ENCODE results near the gene TMEM202. TPM values are rescaled to one million over a fixed set of nuclear protein-coding genes. Genes with fewer than 3 reads are reported as not detected.

The TMEM202 gene
- total RNA-seq = not detected
- not detected for polyA plus RNA-seq
- long read RNA-seq, donor 1 = 0 reads
- long read RNA-seq, donor 2 = 0 reads
- long read RNA-seq, donor 3 = 0 reads
- long read RNA-seq, donor 4 = 0 reads
- long read RNA-seq, donor 5 = 0 reads
- long read RNA-seq, donor 6 = 0 reads
- long read RNA-seq, donor 7 = 0 reads
- long read RNA-seq, donor 8 = 0 reads
- long read RNA-seq, donor 9 = 0 reads
- long read RNA-seq, donor 10 = 0 reads

GRCh38 chr15:72397796-72398588 lies at the start of gene TMEM202:
TSS of gene TMEM202 (plus strand) at chr15:72398305. CDS start at chr15:72398327, 22 bp downstream.
- WGBS, 5 donors = 68 to 78% (median 75%) methylated on average over 4 of the region's 4 CpGs
- intact Hi-C loops (cut with DNase I; ENCODE audit: low total_unique reads) = no loop called here
- H3K27ac ChIP-seq = no peak within 1 kb of the TSS

GRCh38 chr15:72353266-72353665 lies 44.8 kb upstream of the TMEM202 start:
- Histone ChIP-seq H3K27ac (no peak overlapping the region), H3K36me3 (peaks cover 57 to 90% (median 88%) of the 10 kb centered on the region in 4 donors), H3K4me1 (peaks cover 0 to 4% (median 3%) of the 10 kb centered on the region in 4 donors), H3K4me3 (no peak overlapping the region), H3K9me3 (no peaks in the 10 kb centered on the region), H3K27me3 (no peaks in the 10 kb centered on the region)
- TF ChIP-seq POLR2A (IDR thresholded peaks at IDR 0.05) = no peak
- TF ChIP-seq CTCF (IDR thresholded peaks at IDR 0.05) = no peak
- no peak for TF ChIP-seq EP300 (IDR thresholded peaks at IDR 0.05)
- TF ChIP-seq POLR2AphosphoS5 (IDR thresholded peaks at IDR 0.05) = no peak
- DNase-seq = no peak
- 85 to 97% (median 88%) methylated on average over 2 of the region's 2 CpGs for WGBS, 5 donors
- intact Hi-C loops (cut with DNase I; ENCODE audit: low total_unique reads) = no loop called here

More at GRCh38 chr15:72397796-72398588, at the start of gene TMEM202:
- H3K27me3 ChIP-seq = peaks cover 0 to 12% (median 0%) of the 10 kb centered on the region in 3 donors
- no peak for DNase-seq
- TF ChIP-seq EP300 (IDR thresholded peaks at IDR 0.05) (no peak), POLR2A (IDR thresholded peaks at IDR 0.05) (no peak), POLR2AphosphoS5 (IDR thresholded peaks at IDR 0.05) (no peak), CTCF (IDR thresholded peaks at IDR 0.05) (no peak)
- no peaks in the 10 kb centered on the region for H3K36me3 ChIP-seq
- no peaks in the 10 kb centered on the region for H3K9me3 ChIP-seq
- H3K4me1 ChIP-seq = no peaks in the 10 kb centered on the region
- H3K4me3 ChIP-seq = no peak within 1 kb of the TSS

- no peak for TF ChIP-seq POLR2AphosphoS5 (IDR thresholded peaks at IDR 0.05)
- TF ChIP-seq EP300 (IDR thresholded peaks at IDR 0.05) = no peak
- no peak for TF ChIP-seq POLR2A (IDR thresholded peaks at IDR 0.05)
- no peak for TF ChIP-seq CTCF (IDR thresholded peaks at IDR 0.05)
- intact Hi-C loops (cut with DNase I; ENCODE audit: low total_unique reads) = no loop called here
- no peak overlapping the region for H3K4me3 ChIP-seq
- no peak for DNase-seq
- WGBS, 5 donors = 100% methylated on average over 1 of the region's 1 CpG
- no peaks in the 10 kb centered on the region for H3K9me3 ChIP-seq
- peaks cover 47 to 77% (median 76%) of the 10 kb centered on the region in 4 donors for H3K36me3 ChIP-seq
- H3K27ac ChIP-seq = no peak overlapping the region
- H3K4me1 ChIP-seq = peaks cover 0 to 16% (median 14%) of the 10 kb centered on the region in 4 donors
- no peaks in the 10 kb centered on the region for H3K27me3 ChIP-seq
These were observed 43.6 kb upstream of the TMEM202 start for GRCh38 chr15:72354496-72354895.

GRCh38 chr15:72358121-72358520 lies 40.0 kb upstream of the TMEM202 start:
- TF ChIP-seq EP300 (IDR thresholded peaks at IDR 0.05) = no peak
- TF ChIP-seq POLR2A (IDR thresholded peaks at IDR 0.05) = no peak
- no peak for TF ChIP-seq CTCF (IDR thresholded peaks at IDR 0.05)
- no peak for TF ChIP-seq POLR2AphosphoS5 (IDR thresholded peaks at IDR 0.05)
- peak overlapping the region in 1 of 5 donors; percentile 12 for H3K27ac ChIP-seq

More at GRCh38 chr15:72358121-72358520, 40.0 kb upstream of the TMEM202 start:
- peaks cover 0 to 24% (median 14%) of the 10 kb centered on the region in 4 donors for H3K4me1 ChIP-seq
- 80 to 93% (median 82%) methylated on average over 3 of the region's 3 CpGs for WGBS, 5 donors
- no peak for DNase-seq
- no peaks in the 10 kb centered on the region for H3K27me3 ChIP-seq
- no peak overlapping the region for H3K4me3 ChIP-seq
- intact Hi-C loops (cut with DNase I; ENCODE audit: low total_unique reads) = no loop called here
- H3K36me3 ChIP-seq = peaks cover 29 to 48% (median 42%) of the 10 kb centered on the region in 4 donors
- H3K9me3 ChIP-seq = no peaks in the 10 kb centered on the region

All from stomach (tissue), 19 donors.